ENCODE data around the gene ZDHHC7.
"Not testable (repeated sequence)": the region's sequence is repeated elsewhere in the genome, so short reads cannot be mapped to it uniquely, and the experiment has no call there.

The ZDHHC7 gene

DNA sequence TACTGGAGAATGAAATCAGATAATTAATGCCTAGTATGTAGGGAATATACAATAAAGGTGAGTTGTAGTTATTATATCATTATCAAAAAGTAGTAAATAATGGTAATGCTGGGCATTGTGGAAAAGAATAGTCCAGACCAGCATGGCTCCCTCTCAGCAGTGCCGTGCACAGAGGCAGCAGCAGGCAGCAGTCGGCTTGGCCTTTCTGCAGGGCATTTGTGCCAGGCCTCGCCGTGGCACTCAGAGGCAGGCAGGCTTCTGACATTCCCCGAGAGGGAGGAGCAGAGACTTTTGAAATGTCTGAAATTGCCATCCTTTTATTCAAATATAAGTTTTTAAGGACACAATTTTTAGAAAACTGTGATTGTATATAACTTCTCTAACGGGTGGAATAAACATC, 31.3 kb upstream of the ZDHHC7 start:
- no peak for DNase-seq (ENCODE audit: low spot score)

DNA sequence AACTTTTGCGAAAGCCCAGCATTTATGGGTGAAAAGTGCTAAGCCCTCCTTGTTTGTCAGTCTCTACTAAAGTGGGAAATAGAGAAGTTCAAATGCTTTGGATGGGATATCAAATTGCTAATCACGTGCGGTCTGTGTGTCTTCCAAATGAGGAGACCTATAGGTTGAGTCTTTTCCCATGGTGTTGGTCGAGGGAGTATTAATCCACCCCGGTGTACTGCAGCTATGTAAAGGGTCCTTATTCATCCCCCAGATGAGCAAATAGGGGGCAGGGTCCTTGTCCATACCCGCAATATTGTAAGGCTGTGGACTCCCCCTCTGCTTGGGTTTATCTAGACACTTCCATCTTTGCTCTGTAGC, 30.8 kb upstream of the ZDHHC7 start:
- DNase-seq (ENCODE audit: low spot score), result no peak

DNA sequence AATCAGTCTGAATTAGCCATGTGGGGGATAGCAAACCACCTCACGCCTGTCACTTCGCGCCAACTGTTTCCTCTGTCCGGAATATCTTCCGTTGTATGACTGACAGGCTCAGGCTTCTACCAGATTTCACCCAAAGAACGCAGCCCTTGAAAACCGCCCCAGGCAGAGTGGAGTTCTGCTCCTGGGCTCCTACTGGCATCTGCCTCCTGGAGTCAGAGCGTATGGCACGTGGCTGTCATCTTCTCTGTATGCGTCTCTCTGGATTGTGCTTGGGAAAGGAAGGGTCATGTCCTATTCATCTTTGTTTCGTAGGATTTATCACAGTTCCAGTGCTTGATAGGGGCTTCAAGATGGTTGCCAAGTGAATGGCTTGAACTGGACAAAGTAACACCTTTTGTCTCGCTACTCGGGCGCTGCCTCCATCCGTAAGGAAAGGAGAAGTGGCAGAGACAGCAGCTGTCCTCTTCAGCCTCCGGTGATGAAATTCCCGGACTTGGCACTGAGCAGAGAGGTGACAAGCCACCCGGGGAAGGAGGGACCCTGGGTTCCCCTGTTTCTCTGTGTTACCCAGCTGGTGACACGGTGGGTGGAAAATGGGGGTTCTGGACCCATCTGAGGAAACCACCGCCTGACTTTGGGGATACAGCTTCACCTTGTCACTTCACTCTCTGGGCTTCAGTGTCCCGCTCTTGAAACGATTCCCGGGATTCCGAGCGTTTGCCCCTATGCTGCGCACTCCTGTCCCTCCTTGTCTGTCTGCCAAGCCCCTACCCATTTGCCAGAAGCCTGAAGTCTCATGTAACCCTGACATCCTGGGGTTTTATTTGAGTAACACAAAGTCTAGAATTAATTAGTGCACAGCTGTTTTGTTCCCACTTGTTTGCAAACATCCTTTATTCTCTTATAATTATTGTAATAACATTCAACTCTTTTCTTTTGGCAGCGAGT, 30.2 kb upstream of the ZDHHC7 start:
- no peak for DNase-seq (ENCODE audit: low spot score)

DNA sequence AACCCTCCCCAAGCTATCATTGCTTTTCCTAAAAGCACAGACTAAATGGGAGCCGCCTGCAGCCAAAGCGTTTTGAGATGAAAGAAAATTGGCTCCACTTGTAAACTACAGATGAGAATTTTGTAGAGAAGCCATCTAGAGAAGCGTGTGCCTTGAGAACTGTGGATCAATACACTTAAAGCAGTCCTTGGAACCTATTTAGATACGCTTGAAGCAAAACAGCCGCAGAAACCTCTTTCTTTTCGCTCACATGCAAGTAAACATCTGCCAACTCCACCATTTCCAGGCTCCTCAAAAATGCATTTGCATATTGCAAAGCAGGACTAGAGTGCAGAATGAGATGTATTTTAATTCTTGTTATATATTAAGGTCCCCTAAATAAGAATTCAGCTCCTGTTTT, 29.4 kb upstream of the ZDHHC7 start:
- no peak for DNase-seq (ENCODE audit: low spot score)

DNA sequence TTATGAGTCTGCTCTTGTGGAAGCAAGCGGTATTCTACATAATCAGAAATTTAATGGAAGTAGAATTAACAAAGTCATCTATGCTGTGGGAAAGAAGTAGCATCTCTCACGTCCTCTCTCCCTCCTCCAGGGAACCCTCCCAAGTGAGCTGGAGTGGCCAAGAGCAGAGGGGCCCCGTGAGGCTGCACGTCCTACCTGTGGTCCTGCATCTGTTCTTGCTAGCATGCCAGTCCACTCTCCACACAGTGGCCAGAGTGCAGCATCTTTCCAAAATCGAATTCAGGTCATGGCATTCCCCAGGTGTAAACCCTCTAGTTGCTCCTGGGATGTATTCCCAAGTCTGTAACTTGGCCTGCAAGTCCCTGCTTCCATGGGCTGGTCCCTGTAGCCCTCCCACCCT, 26.4 kb upstream of the ZDHHC7 start:
- DNase-seq (ENCODE audit: low spot score), result no peak

DNA sequence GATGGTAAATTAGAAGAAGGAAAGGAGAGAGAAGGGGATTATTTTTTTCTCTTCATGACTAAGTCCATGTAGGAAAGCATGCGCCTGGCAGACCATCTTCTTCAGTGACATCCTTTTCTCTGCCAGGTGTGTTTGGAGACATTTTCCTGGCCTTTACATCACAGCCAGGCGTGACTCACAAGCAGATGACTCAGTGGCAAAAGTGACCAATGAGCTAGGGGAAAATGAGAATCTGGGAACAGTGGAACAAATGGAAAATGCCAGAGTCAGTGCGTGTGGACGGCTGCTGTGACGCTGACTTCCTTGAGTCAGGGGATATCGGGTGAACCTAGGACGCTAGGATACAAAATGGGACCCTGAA, 25.7 kb upstream of the ZDHHC7 start:
- DNase-seq (ENCODE audit: low spot score), result no peak

DNA sequence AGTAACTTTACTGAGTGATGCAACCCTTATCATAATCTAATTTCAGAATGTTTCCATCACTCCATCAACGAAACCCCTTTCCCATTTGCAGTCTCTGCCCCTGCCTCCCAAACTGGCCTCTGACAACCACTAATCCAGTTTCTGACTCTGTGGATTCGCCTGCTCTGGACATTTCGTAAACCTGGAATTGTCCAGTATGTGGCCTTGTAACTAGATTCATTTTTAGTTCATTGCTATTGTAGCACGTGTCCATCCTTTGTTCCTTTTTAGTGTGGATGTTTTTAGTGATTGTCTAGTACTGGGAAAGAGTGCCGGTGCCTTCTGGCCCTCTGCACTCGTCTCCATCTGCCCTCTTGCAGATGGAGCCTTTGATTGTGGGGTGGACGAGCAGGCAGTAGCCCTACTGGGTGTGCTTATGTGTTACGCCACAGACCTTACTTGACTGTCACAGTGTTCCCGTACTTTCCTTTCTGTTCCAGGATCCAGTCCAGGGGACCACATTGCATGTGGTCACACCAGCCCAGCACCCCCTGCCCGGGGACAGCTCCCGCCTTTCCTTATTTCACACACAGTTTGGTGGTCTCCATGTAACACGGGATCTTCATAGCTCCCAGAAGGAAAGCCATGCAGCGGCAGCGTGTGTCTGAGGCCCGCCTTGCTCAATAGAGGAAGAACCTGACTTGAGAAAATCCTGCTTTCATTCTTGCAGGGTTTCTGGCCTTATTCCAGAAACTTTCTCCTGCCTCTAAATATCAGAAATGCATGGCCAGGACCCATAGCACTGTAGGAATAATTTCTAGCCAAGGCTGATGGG, 25.1 kb upstream of the ZDHHC7 start:
- DNase-seq (ENCODE audit: low spot score), result no peak

DNA sequence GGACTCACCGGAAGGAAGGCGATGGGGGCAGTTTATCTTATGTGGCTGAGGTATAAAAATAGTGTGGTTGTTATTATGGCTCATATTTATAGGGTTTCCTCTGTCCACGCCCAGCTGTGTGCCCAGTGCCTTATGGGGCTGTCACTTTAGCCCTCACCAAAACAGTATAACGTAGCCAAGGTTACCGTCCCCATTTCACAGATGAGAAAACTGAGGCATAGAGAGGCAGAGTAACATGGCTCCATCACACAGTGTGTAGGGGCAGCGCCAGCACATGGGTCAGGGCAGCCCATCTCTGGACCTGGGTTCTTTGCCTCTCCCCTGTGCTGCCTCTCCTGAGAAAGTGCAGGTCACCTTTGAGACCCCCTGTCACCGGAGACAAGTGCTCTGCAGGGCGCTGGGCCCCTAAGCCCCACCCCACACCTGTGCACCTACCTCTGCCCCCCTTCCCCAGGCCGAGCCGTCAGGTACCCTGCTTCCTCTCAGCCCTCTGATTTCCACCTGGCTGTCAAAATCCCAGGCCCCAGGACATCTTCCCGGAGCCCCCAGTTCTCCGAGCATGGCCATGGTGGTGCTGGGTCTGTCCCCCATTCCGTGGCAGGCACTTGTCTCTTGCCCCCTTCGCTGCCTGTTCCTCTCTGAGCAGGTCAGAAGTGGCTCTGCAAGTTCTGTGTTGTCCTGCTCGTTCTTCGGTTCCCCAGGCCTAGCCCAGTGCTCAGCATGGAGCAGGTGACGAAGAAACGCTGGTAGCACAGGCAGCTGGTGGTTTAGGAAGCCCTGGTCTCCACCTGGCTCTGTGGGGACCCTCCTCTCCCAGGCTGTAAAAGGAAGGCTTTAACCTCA, 23.5 kb upstream of the ZDHHC7 start:
- no peak for DNase-seq (ENCODE audit: low spot score)

DNA sequence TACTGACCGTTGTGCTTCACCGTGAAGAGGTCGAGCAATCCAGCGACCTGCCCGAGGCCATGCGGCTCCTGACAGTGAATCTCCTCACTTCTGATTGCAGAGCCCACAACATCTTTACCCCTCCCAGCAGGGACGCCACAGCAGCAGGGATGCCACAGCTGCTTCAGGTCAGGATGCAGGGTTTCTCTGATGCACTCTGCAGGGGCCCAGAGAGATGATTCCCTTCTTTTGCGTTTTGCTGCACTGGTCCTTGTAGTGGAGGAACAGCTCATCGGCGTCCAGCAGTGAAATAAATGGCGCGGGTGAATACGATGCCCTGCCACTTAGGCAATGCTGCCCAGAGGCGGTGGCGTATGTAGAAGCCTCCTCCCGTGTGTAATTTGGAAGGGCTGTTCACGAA, 21.8 kb upstream of the ZDHHC7 start:
- DNase-seq (ENCODE audit: low spot score), result no peak

DNA sequence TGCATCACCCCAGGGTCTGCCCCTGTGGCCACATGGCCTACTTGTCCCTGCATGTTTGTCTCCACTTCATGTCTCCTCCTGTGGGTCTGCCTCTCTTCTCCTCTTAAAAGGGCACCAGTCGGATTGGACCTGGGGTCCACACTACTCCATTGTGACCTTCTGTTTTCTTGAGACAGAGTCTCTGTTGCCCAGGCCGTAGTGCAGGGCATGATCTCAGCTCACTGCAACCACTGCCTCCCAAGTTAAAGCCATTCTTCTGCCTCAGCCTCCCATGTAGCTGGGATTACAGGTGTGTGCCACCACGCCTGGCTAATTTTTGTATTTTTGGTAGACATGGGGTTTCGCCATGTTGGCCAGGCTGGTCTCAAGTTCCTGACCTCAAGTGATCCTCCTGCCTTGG, 20.9 kb upstream of the ZDHHC7 start:
- not testable (repeated sequence) for DNase-seq (ENCODE audit: low spot score)

DNA sequence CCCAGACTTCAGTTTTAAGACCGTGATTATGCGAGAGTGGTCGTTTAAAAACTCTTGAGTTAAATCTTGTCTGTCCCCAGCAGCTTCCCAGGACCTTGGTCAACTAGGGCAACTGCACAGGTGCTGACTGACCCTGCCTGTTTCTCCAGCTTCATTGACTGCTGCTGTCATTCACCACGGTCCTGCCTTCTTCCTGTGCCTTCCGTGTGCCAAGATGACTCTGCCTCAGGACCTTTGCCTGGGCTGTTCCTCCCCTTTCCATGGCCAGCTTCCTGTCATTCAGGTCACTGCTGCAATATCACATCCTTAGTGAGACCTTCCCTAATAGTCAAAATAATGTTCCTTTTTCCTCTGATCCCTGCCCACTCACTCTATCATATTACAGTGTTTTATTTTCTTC, 20.1 kb upstream of the ZDHHC7 start:
- no peak for DNase-seq (ENCODE audit: low spot score)

DNA sequence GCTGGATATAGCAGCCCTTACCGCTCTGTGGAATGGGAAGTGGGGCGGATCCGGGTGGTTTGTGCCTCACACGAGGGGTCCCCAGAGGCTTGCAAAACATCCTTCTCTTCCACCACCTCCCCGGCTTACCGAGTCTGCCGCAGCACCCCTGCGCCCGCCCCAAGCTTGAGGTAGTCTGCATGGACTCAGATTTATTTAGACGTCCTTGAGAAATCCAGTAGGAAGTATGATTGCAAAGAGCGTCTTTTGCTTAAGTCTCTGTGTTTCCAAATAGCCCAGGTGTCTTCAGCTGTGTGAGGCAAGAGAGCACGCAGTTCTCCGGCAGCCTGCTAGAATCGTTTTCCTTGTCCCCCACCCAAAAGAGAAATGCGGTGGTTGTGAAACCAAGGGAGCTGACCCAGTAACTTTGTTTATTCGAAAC, 18.7 kb upstream of the ZDHHC7 start:
- DNase-seq (ENCODE audit: low spot score), result no peak

DNA sequence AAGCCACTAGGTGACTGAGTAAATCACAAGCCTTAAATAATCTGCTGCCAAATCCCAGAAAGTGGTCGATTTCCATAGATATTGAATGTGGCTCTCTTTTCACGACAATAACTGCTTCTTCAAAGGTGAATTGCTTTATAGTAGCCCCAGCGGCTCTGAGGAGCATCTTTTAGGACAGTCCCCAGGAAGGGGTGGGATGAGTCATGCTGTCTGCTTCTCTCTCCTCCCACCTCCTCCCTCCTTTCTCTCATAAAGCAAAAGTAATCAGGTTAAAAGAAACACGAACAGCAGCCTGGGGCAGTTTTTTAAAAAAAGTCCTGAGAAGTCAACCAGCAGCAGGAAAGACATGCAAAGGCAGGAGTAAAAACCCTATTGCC, 18.1 kb upstream of the ZDHHC7 start:
- DNase-seq (ENCODE audit: low spot score), result peak; percentile 71

DNA sequence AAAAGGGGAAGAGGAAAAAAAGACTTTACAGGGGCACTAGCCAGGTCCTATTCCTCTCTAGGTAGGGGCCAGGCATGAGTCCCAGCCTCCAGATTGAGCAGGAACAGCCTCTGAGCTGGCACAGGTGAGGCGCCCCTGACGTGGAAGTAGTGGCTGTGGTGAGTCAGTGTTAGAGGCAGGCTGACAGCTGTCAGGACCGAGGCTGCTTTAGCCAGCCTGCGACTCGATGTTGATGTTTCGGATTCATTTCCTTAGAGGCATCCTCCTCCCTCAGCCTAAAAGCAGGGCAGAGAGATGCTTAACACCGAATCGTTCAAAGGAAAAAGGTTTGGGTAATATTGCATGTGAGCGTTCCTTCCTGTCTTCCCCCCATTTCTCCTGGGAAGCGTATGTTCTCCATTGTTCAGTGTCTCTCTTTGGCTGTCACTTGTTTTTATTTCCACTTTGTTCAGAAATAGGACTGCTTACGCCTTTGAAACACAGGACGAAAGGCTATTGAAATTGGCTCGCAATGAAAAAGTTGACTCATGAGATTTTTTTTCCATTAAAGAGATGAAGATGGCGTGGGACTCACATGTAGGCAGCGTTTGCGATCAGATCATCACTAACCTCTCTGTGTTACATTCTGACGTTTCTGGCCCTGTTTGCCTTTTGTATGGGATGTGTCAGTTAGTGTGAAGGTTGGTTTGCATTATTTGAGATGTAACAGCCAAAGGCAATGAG, 17.5 kb upstream of the ZDHHC7 start:
- peak; percentile 72 for DNase-seq (ENCODE audit: low spot score)

DNA sequence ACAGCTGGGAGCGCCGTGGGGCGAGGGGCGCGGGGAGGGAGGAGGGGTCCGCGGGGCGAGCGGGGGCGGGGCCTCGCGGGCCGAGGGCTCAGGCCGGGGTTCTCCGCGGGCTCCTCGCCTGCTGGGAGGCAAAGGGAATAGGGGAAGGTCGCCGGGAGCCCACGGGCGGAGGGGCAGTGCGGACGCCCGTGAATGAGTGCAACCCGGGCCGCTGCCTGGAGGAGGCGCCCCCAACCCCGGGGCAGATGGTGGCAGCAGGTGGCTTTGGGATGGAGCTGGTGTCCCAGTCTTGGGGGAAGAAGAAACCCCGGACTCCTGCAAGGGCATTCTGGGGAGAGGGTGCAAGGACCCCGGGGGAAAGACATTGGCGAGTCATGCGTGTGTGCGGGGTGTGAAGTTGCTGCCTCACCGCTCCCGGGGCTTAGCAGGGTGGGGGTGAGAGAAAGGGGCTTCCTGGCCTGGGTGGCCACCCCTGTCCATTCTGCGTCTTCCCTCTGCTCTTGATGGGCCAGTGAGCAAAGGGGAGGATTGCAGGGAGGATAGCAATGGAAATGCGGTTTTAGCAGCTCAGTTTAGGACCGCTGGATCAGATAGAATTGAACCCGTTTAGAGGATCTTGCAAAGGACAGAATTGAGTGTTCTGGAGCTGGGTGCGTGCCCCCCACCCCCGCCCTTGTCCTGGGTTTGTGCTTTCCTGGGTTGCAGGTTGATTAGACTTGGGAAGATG, 16.8 kb upstream of the ZDHHC7 start:
- no peak for DNase-seq (ENCODE audit: low spot score)

DNA sequence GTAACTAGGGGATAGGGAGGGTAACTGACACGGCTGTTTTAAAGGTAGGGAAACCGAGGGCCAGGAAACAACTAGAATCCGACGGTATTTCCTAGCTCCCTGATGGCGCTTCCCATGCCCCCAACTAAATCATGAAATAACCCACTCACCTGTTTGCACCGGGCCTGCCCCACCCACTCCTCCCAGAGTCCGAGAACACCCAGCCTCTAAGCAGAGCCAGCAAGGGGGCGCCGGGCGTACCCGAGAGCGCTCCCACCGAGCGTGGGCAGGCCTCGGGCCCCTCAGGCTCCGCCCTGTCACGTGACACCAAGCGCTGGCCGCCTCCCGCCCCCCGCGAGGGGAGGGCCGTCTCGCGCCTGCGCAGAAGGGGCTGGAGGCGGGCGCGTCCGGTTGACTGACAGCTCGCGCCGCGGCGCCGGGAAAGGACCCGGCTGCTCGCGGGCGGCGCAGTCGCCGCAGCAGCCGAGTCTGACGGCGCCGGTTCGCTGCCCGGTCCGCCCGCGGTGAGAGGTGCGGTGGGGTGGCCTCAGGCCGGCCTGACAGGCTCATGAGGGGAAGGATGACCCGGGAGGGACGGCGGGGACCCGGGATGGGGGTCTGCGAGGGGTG, 16.1 kb upstream of the ZDHHC7 start, which contains the start of gene KIAA0513:
Gene KIAA0513, plus strand, starts transcription at position 447 of the 609 bp plus-strand sequence. CDS start 39,277 bp downstream, outside the sequence.
- peak; percentile 94 for DNase-seq (ENCODE audit: low spot score)

DNA sequence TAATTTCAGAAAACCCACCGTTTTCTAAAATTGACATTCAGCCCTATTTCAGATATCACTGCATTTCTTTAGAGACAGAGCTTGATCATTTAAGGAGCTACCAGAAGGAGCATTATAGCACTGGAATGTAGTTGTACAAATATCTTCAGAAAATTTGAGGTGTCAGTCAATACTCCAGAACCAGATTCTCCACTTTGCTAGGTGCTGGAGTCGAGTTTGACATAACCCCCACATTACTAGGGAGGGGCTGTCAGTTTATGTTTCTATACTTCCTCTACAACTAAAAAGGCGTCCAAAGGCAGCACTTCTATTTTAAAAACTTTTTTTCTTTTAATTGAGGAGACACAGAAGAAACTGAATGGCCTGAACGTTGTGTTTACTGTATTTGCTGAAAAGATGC, 15.4 kb upstream of the ZDHHC7 start:
- no peak for DNase-seq (ENCODE audit: low spot score)

DNA sequence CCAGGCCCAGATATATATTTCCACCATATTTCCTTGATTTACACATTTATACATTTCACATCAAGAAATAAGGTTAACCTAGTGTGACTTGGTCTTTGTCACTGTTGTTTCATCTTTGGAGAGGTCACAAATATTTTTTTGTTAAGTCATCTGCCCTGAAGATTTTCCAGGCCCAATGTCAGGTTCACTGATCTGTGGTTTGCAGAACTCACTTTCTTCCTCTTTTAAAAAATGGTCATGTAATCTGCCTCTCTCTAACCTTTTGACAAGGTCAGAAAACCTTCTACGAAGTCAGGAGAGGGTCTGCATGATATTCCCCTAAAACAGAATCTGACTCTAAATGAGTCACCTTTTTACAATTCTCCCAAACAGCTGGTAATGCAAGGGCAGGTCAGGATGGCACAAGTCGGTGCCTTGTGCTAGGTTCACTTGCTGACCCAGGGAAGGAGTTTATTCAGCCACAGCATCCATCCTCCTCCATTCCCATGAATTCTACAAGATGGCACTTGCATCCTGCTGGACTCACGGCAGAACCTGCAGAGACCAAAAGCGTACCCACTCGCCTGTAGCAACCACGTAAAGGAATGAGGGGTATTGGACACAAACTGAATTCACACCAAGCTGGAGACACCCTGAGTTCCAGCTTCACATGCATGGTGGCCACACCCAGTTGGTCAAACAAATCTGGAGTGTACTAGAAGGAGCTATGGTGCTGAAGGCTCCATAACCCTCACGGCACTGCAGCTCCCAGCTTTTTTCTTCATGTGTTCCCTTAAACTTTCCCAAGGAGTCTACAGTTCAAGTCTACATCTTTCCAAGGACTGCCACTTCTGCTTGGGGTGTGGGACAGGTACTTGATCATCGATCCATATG, 14.7 kb upstream of the ZDHHC7 start:
- DNase-seq (ENCODE audit: low spot score), result no peak

DNA sequence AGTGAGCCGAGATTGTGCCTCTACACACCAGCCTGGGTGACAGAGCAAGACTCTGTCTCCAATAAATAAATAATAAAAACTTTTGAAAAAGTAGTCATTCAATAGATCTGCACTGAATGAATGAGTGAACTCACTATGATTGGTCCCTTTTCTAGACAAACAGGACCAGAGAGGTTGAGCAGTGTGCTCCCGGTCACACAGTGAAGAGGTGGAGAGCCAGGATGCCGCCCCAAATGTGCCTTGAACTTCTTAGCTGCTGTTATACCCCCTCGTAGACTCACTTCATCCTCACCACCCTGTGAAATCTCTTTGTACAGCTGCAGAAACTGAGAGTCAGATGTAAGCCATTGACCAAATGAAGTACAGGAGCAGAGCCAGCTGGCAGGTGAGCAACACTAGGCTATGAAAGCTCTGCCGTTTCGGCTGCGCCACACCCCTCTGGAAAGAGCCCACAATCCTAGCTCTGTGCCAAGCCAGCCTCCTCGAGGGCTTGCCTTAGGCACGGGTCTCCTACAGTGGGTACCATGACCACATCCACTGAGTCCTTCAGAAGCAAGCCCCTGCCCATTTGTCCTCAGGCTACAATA, 8.4 kb upstream of the ZDHHC7 start:
- DNase-seq (ENCODE audit: low spot score), result no peak
